HUES64 (cell line): ENCODE data around the gene RESP18.

Source experiments
- H3K27ac ChIP-seq: 2 replicates; pipeline ENCODE4 v1.7.0; 2013; ENCODE audit warnings: low read depth, low read length, inconsistent platforms
- H3K27me3 ChIP-seq: 2 replicates; pipeline ENCODE4 v1.6.1; 2013; ENCODE audit warnings: mild to moderate bottlenecking, low read length; ENCODE audit not compliant: insufficient read depth
- H3K36me3 ChIP-seq: 2 replicates; pipeline ENCODE4 v1.6.1; 2013; ENCODE audit warnings: mild to moderate bottlenecking, low read length; ENCODE audit not compliant: insufficient read depth
- H3K4me1 ChIP-seq: 2 replicates; pipeline ENCODE4 v1.6.1; 2013; ENCODE audit warnings: mild to moderate bottlenecking, low read length, moderate library complexity; ENCODE audit not compliant: insufficient read depth
- H3K4me3 ChIP-seq: 2 replicates; pipeline ENCODE4 v1.5.1; 2013; ENCODE audit warnings: mild to moderate bottlenecking, low read length, moderate library complexity
- H3K9ac ChIP-seq: 2 replicates; pipeline ENCODE4 v1.6.1; 2013; ENCODE audit warnings: mild to moderate bottlenecking, low read depth, low read length
- H3K9me3 ChIP-seq: 2 replicates; pipeline ENCODE4 v1.6.1; 2013; ENCODE audit warnings: low read depth, low read length; ENCODE audit not compliant: insufficient read depth
- WGBS: fragments of 150-250, 120-280 bp; methylation state at CpG from one replicate; pipeline ENCODE4 v1.1.7; 2013; ENCODE audit warnings: missing lambda C conversion rate; 5-methylcytosine and 5-hydroxymethylcytosine counted together

The RESP18 gene

DNA sequence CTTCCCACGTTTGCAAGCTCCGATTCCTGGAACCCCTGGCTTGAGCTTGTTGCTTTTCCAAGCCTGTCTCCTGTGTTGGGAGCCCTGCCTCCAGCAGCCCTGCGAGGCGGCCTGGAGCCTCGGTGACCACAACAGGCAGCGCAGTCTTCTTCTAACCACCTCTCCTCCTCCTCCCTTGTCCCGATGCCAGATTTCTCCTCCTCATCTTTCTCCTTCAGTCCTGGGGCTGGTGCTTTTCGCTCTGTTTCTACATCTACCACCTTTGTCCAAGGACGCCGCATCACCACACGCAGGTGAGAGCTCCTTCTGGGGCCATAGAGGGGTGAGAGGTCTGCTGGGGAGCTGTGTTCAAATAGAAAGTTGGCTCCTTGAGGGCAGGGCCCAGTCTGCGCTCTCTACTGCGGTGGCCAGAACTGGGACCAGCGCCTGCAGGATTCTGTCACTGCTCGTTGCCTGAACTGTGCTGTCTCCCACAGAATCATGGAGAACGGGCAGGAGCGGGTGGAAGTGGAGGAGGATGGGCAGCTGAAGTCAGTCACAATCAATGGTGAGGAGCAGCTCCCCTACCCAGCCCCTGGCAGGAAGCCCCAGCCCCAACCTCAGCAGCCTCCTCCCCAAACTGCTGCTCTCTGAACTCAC lies 49.5 kb downstream of the RESP18 start:
- H3K27ac ChIP-seq: no peak overlapping the region
- H3K9me3 ChIP-seq: no peaks in the 10 kb centered on the region
- no peak overlapping the region for H3K9ac ChIP-seq
- H3K27me3 ChIP-seq: no peaks in the 10 kb centered on the region
- 93% methylated on average over 17 of the region's 17 CpGs for WGBS
- H3K4me1 ChIP-seq: peaks cover 12% of the 10 kb centered on the region
- H3K4me3 ChIP-seq: no peak overlapping the region
- H3K36me3 ChIP-seq: peaks cover 15% of the 10 kb centered on the region

DNA sequence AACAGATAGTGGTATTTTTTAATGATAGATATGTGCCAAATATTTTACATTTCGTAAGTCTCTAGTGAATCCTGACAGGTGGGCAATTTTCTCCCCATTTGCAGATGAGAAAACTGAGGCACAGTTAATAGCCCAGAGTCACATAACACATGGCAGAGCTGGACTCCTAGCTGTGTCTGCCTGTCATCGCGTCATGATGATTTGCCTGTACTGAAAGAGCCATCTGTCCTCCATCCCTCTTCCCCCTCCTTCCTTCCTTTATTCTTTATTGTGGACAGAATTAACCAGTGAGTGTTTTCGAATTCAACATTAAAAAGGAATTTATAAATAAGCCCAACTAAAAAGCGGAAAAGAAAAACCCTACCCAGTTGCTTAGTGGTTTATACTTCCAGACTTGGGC lies 50.2 kb downstream of the RESP18 start:
- no peaks in the 10 kb centered on the region for H3K9me3 ChIP-seq
- peaks cover 15% of the 10 kb centered on the region for H3K36me3 ChIP-seq
- H3K27me3 ChIP-seq: no peaks in the 10 kb centered on the region
- H3K9ac ChIP-seq: no peak overlapping the region
- no peak overlapping the region for H3K27ac ChIP-seq
- WGBS: 96% methylated on average over 5 of the region's 5 CpGs
- peaks cover 16% of the 10 kb centered on the region for H3K4me1 ChIP-seq
- H3K4me3 ChIP-seq: no peak overlapping the region

DNA sequence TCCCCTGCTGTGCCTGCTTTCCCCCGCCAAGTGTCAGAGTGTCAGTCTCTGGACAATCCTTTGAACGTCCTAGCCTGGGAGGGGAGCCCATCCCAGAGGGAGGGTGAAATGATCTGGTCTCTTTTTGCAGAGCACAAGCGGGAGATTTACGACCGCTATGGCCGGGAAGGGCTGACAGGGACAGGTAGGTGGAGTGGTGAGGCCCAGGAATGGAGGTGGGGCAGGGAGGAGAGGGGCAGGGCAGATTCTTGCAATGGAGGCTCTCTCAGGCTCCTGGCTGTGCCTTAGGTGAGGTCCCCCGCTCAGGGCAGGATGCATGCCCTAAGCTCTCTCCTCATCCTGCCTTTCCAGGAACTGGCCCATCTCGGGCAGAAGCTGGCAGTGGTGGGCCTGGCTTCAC lies 51.0 kb downstream of the RESP18 start:
- no peaks in the 10 kb centered on the region for H3K27me3 ChIP-seq
- no peak overlapping the region for H3K27ac ChIP-seq
- H3K4me3 ChIP-seq: no peak overlapping the region
- WGBS: 71% methylated on average over 8 of the region's 8 CpGs
- H3K9me3 ChIP-seq: no peaks in the 10 kb centered on the region
- peaks cover 15% of the 10 kb centered on the region for H3K36me3 ChIP-seq
- H3K9ac ChIP-seq: no peak overlapping the region
- H3K4me1 ChIP-seq: peaks cover 19% of the 10 kb centered on the region

DNA sequence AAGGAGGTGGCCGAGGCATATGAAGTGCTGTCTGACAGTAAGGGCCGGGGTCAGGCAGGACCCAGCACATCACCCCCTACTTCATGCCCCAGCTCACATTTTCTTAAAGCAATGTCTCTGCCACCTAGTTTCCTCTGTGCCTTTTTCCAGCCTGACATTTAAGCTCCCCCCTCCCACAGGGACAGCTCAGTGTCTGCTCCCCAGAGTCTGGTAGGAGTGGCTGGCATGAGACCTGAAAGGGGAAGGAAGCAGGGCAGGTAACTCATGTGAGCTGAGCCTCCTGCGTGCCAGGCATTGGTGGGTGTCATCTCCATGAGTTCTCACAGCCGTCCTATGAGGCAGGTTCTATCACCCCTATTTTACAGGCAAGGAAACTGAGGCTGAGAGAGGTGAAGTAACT lies 51.9 kb downstream of the RESP18 start:
- H3K27me3 ChIP-seq: no peaks in the 10 kb centered on the region
- 91% methylated on average over 4 of the region's 4 CpGs for WGBS
- H3K4me1 ChIP-seq: peaks cover 15% of the 10 kb centered on the region
- H3K9ac ChIP-seq: no peak overlapping the region
- no peak overlapping the region for H3K27ac ChIP-seq
- H3K36me3 ChIP-seq: peaks cover 15% of the 10 kb centered on the region
- H3K4me3 ChIP-seq: no peak overlapping the region
- H3K9me3 ChIP-seq: no peaks in the 10 kb centered on the region

DNA sequence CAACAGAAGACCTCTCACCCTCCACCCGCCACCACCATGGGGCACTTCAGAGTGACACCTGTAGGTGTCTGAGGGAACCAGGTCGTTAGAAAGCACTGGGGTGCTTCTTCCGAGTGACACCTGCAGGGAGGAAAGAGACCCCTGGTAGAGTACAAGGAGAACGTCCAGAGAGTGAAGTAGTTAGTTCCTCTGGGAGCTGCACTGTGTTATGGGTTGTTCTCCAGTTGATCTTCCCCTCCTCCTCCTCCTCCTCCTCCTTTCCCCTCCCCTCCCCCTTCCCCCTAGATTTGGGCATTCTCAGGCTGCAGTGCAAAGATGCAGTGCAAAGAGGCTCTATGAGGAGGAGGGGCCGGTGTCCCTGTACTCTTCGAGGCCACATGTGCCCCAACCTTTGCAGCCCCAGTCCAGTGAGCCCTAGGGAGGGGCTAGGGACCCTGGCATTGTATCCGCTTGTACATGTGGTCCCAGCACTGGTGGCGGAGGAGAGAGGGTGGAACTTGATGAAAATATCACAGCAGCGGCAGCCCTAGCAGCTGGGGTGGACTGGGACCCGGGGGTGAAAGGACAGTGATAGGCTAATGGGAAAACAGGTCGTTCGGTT lies 52.5 kb downstream of the RESP18 start:
- peak overlapping the region; percentile 62 for H3K4me3 ChIP-seq
- 45% methylated on average over 12 of the region's 12 CpGs for WGBS
- peaks cover 15% of the 10 kb centered on the region for H3K4me1 ChIP-seq
- peak overlapping the region; percentile 75; the same call in 1 of the 2 replicates for H3K27ac ChIP-seq
- H3K36me3 ChIP-seq: peaks cover 15% of the 10 kb centered on the region
- no peaks in the 10 kb centered on the region for H3K9me3 ChIP-seq
- H3K27me3 ChIP-seq: no peaks in the 10 kb centered on the region
- peak overlapping the region; percentile 32; the same call in 1 of the 2 replicates for H3K9ac ChIP-seq

DNA sequence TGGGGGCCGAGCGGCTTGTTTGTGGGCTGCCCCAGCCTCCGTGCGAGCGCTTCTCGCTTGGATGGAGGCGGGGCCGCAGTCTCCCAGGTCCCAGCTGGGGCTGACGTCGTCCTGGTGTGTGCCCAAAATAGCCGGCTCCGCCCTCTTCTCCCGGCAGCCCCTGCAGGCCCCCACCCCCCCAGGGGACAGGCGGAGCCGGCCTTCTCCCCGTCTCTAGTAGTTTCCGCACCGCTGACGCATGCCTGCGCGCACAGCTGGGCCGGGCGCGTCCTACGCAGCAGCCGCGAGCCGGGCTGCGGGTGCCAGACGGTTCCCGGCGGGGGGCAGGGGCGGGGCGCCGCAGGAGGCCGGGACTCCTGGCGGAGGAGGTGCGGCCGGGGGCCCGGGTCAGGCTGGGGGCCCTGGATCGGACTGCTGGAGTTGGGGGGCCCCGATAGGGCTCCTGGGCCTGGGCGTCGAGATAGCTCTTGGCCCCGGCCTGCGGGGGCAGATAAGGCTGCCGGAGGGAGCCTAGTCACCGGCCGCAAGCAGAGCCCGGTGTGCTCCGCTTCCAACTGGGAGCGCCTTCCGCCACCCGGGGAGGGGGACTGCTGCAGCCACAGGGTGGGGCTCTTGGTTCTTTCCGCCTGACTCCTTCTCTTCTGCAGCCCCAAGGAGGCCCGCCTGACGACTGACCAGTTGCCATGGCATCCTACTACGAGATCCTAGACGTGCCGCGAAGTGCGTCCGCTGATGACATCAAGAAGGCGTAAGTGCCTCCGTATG lies 53.2 kb downstream of the RESP18 start, which contains the start of gene DNAJB2:
Gene DNAJB2 (plus strand): TSS at position 216 of the 765 bp plus-strand sequence. CDS start 468 bp downstream, at position 684.
- under 1% methylated on average over 65 of the region's 65 CpGs for WGBS
- H3K27me3 ChIP-seq: no peaks in the 10 kb centered on the region
- peaks cover 13% of the 10 kb centered on the region for H3K36me3 ChIP-seq
- peak within 1 kb of the TSS; percentile 62 for H3K4me3 ChIP-seq
- H3K27ac ChIP-seq: peak within 1 kb of the TSS; percentile 75; the same call in 1 of the 2 replicates
- H3K9me3 ChIP-seq: no peaks in the 10 kb centered on the region
- peaks cover 17% of the 10 kb centered on the region for H3K4me1 ChIP-seq
- H3K9ac ChIP-seq: peak within 1 kb of the TSS; percentile 32

DNA sequence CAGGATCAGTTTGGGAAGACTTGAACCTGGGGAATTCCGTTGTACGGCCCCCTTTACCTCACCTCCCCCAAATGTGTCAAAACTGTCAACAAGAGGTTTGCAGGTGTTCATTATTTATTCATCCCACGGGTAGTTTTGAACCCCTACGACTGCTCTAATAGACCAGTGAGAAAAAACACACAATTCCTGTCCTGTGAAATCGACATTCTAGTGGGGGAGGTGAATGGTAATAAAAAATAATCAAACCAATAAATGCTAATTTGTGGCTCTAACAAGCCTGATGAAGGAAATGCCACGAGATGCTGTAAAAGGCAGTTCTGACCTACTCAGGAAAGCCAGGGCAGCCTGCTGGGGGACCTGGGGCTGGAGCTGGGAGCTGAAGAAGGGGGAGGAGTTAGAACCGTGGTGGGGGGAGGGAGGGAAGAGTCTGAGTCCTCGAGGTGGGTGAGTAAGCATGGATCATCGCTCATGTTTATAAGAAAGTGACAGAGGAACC lies 53.8 kb downstream of the RESP18 start:
- Histone ChIP-seq H3K27ac (peak overlapping the region; percentile 75; the same call in 1 of the 2 replicates), H3K4me1 (peaks cover 20% of the 10 kb centered on the region), H3K27me3 (no peaks in the 10 kb centered on the region), H3K9me3 (no peaks in the 10 kb centered on the region), H3K4me3 (peak overlapping the region; percentile 62), H3K36me3 (peaks cover 13% of the 10 kb centered on the region), H3K9ac (peak overlapping the region; percentile 32; the same call in 1 of the 2 replicates)
- 14% methylated on average over 6 of the region's 9 CpGs for WGBS

DNA sequence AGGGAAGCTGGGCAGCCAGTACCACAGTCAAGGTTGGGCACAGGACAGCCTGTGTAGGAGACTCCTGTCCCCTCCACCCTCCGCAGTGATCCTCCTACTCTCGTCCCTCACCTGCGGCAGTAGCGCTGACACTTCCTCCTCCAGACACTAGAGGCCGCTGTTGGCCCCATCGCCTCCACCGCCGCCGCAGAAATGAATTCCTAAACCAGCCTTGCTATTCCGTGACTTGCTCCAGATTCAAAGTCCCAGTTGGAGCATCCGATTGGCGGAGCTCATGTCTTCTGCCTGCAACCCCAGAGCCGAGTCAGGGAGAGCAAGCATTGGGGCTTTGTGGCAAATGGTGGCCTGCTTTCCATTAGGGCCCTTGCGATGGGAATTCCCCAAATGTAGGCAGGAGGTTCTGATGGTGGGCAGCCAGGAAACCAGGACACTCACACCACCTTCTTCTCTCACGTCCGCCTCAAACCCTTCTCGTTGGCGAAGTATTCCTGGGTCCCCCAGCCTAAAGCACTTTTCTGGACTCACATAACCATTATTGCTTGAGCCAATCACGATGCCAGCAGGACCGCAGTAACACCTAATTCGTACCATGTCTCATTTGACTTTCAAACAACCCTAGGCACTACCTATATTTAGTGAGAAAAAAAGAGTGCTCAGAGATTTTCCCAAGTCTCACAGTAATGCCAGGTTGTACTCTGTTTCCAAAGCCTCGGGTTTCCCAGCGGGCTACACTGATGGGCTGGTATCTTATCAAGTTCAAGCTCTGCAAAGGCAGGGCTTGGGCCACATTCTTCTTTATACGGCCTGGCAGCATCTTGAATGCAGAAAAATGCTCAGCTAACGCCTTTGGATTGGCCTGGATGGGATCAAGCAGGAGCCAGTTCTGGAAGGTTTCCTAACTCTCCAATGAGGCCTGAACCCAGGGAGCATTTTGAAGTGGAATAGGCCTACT lies 54.6 kb downstream of the RESP18 start:
- Histone ChIP-seq H3K4me1 (peaks cover 20% of the 10 kb centered on the region), H3K4me3 (peak overlapping the region; percentile 62), H3K27ac (peak overlapping the region; percentile 75; the same call in 1 of the 2 replicates), H3K9ac (no peak overlapping the region), H3K9me3 (no peaks in the 10 kb centered on the region), H3K36me3 (peaks cover 12% of the 10 kb centered on the region), H3K27me3 (no peaks in the 10 kb centered on the region)
- WGBS: 31% methylated on average over 25 of the region's 25 CpGs
